ENCODE results near the gene FADS3.

FADS3 gene

GRCh38 chr11:61913699-61914395 is 22.5 kb upstream of the FADS3 start:
- no peak for DNase-seq

- no peak for DNase-seq
These were observed 21.8 kb upstream of the FADS3 start for GRCh38 chr11:61912991-61913698.

- peak; percentile 21 for DNase-seq
These were observed 21.2 kb upstream of the FADS3 start for GRCh38 chr11:61912530-61912898.

- no peak for DNase-seq
These were observed 20.6 kb upstream of the FADS3 start for GRCh38 chr11:61911701-61912529.

- DNase-seq: no peak
These were observed 19.9 kb upstream of the FADS3 start for GRCh38 chr11:61911128-61911700.

- DNase-seq: no peak
These were observed 19.1 kb upstream of the FADS3 start for GRCh38 chr11:61910187-61911127.

- no peak for DNase-seq
These were observed 17.5 kb upstream of the FADS3 start for GRCh38 chr11:61908730-61909316.

- DNase-seq: no peak
These were observed 16.8 kb upstream of the FADS3 start for GRCh38 chr11:61907871-61908729.

GRCh38 chr11:61907282-61907681 is 15.9 kb upstream of the FADS3 start:
- no peak for DNase-seq

- no peak for DNase-seq
These were observed 15.2 kb upstream of the FADS3 start for GRCh38 chr11:61906522-61906909.

GRCh38 chr11:61905801-61906521 is 14.6 kb upstream of the FADS3 start:
- no peak for DNase-seq

- no peak for DNase-seq
These were observed 13.8 kb upstream of the FADS3 start for GRCh38 chr11:61905067-61905696.

GRCh38 chr11:61904539-61905048 is 13.2 kb upstream of the FADS3 start:
- no peak for DNase-seq

GRCh38 chr11:61903845-61904244 is 12.5 kb upstream of the FADS3 start:
- no peak for DNase-seq

GRCh38 chr11:61902313-61902712 is 11.0 kb upstream of the FADS3 start:
- no peak for DNase-seq

- no peak for DNase-seq
These were observed 10.1 kb upstream of the FADS3 start for GRCh38 chr11:61901397-61901796.

GRCh38 chr11:61900251-61900650 is 8.9 kb upstream of the FADS3 start:
- DNase-seq: no peak

GRCh38 chr11:61899146-61899841 is 7.9 kb upstream of the FADS3 start:
- DNase-seq: peak; percentile 92

- DNase-seq: no peak
These were observed 6.9 kb upstream of the FADS3 start for GRCh38 chr11:61898247-61898582.
